ENCODE measurements around the gene TRIM37.
"Not testable (repeated sequence)": the region's sequence is repeated elsewhere in the genome, so short reads cannot be mapped to it uniquely, and the experiment has no call there.

TRIM37 gene

GRCh38 chr17:59108400-59109102 is 1.9 kb upstream of the TRIM37 start:
- no peak for DNase-seq (ENCODE audit: low spot score)

- DNase-seq (ENCODE audit: low spot score): no peak
Observed at GRCh38 chr17:59107306-59107670, 608 bp upstream of the TRIM37 start.

- peak; percentile 60 for DNase-seq (ENCODE audit: low spot score)
Observed at GRCh38 chr17:59105852-59106462, 723 bp downstream of the TRIM37 start.

- no peak for DNase-seq (ENCODE audit: low spot score)
Observed at GRCh38 chr17:59101178-59101577, 5.5 kb downstream of the TRIM37 start.

- no peak for DNase-seq (ENCODE audit: low spot score)
Observed at GRCh38 chr17:59097876-59098275, 8.8 kb downstream of the TRIM37 start.

- DNase-seq (ENCODE audit: low spot score): no peak
Observed at GRCh38 chr17:59094861-59095530, 11.7 kb downstream of the TRIM37 start.

GRCh38 chr17:59093702-59094231 is 12.9 kb downstream of the TRIM37 start:
- DNase-seq (ENCODE audit: low spot score): no peak

- no peak for DNase-seq (ENCODE audit: low spot score)
Observed at GRCh38 chr17:59093145-59093701, 13.5 kb downstream of the TRIM37 start.

- DNase-seq (ENCODE audit: low spot score): not testable (repeated sequence)
Observed at GRCh38 chr17:59090593-59090992, 16.1 kb downstream of the TRIM37 start.

- no peak for DNase-seq (ENCODE audit: low spot score)
Observed at GRCh38 chr17:59084154-59084553, 22.5 kb downstream of the TRIM37 start.

GRCh38 chr17:59074494-59074893 is 32.2 kb downstream of the TRIM37 start:
- no peak for DNase-seq (ENCODE audit: low spot score)

- DNase-seq (ENCODE audit: low spot score): no peak
Observed at GRCh38 chr17:59073972-59074371, 32.7 kb downstream of the TRIM37 start.

GRCh38 chr17:59069856-59070255 is 36.8 kb downstream of the TRIM37 start:
- DNase-seq (ENCODE audit: low spot score): no peak

- DNase-seq (ENCODE audit: low spot score): no peak
Observed at GRCh38 chr17:59067756-59068155, 38.9 kb downstream of the TRIM37 start.

GRCh38 chr17:59067340-59067739 is 39.3 kb downstream of the TRIM37 start:
- no peak for DNase-seq (ENCODE audit: low spot score)

- no peak for DNase-seq (ENCODE audit: low spot score)
Observed at GRCh38 chr17:59062509-59062908, 44.2 kb downstream of the TRIM37 start.

- DNase-seq (ENCODE audit: low spot score): no peak
Observed at GRCh38 chr17:59056857-59057256, 49.8 kb downstream of the TRIM37 start.

- no peak for DNase-seq (ENCODE audit: low spot score)
Observed at GRCh38 chr17:59049798-59050197, 56.9 kb downstream of the TRIM37 start.

- peak; percentile 7 for DNase-seq (ENCODE audit: low spot score)
Observed at GRCh38 chr17:59047616-59048015, 59.1 kb downstream of the TRIM37 start.

GRCh38 chr17:59046192-59046591 is 60.5 kb downstream of the TRIM37 start:
- no peak for DNase-seq (ENCODE audit: low spot score)

GRCh38 chr17:59038734-59039133 is 67.9 kb downstream of the TRIM37 start:
- DNase-seq (ENCODE audit: low spot score): no peak

GRCh38 chr17:59037960-59038359 is 68.7 kb downstream of the TRIM37 start:
- no peak for DNase-seq (ENCODE audit: low spot score)

- no peak for DNase-seq (ENCODE audit: low spot score)
Observed at GRCh38 chr17:59030811-59031210, 75.9 kb downstream of the TRIM37 start.

All from Ammon's horn (tissue), 1 donor.